ENCODE data around the gene PPEF2.

Gene PPEF2

GRCh38 chr4:75898536-75898935, 3.7 kb downstream of the PPEF2 start:
- no peak for TF ChIP-seq CTCF (IDR thresholded peaks at IDR 0.05)
- no peak overlapping the region for H3K4me3 ChIP-seq
- DNase-seq (ENCODE audit: low spot score): no peak
- no peak overlapping the region for H3K27ac ChIP-seq

DNA sequence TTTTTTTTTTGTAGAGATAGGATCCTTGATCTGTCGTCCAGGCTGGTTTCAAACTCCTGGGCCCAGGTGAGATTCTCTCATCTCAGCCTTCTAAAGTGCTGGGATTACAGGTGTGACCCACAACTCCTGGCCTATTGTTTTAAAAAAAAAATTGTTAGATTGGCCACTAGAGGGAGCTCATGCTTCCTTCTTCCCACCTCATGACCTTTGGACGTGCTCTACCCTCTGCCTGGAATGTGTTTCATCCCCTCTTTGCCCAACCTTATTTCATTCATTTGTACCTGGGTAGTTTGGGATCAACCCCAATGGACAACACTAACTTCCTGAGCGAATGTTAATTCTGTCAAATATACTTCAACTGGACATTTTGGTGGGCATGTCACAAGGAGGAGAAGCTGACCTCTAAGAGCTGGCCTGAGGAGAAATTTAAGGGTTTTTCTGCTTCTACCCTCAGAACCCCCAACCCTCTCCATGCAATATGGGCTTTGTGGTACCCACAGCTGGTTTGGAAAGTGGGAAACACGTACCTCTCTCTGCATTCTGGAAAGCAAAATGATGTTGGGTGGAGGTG, 6.4 kb downstream of the PPEF2 start:
- Histone ChIP-seq H3K27ac (no peak overlapping the region), H3K4me3 (no peak overlapping the region)
- peak; percentile 28 for TF ChIP-seq CTCF (IDR thresholded peaks at IDR 0.05)
- no peak for DNase-seq (ENCODE audit: low spot score)

GRCh38 chr4:75892508-75892907, 9.7 kb downstream of the PPEF2 start:
- no peak for TF ChIP-seq CTCF (IDR thresholded peaks at IDR 0.05)
- Histone ChIP-seq H3K27ac (no peak overlapping the region), H3K4me3 (no peak overlapping the region)
- DNase-seq (ENCODE audit: low spot score): no peak

- Histone ChIP-seq H3K27ac (no peak overlapping the region), H3K4me3 (no peak overlapping the region)
- no peak for DNase-seq (ENCODE audit: low spot score)
- TF ChIP-seq CTCF (IDR thresholded peaks at IDR 0.05): no peak
Observed at GRCh38 chr4:75891611-75892010, 10.6 kb downstream of the PPEF2 start.

DNA sequence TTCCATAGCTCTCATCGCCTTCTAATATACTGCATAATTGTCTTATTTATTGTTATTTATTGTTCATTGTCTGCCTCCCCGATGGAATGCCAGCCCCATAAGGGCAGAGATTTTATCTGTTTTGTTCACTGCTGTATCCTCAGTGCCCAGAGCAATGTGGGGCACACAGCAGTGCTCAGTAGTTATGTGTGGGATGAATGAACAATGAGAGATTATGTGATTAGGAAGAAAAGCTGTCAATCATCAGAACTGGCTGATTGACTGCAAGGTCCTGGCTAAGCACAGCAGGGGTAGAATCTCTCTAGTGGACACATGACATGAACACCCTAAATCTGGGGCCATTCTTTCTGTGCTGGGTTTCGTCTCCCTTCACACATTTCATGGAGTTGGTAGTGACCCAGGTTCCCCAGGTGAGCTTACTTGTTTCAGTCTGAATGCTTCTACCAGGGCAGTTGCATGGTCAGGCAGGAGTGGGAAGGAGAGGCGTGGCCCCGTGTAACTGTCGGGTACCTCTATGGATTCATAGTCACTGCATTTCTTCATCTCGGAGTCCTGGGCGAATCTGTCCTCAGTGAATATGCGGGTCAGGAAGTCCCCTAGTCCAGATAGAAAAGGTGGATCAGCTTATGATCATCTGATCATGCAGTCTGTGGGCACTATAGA, 12.6 kb downstream of the PPEF2 start:
- no peak for TF ChIP-seq CTCF (IDR thresholded peaks at IDR 0.05)
- no peak for DNase-seq (ENCODE audit: low spot score)
- Histone ChIP-seq H3K4me3 (no peak overlapping the region), H3K27ac (no peak overlapping the region)

DNA sequence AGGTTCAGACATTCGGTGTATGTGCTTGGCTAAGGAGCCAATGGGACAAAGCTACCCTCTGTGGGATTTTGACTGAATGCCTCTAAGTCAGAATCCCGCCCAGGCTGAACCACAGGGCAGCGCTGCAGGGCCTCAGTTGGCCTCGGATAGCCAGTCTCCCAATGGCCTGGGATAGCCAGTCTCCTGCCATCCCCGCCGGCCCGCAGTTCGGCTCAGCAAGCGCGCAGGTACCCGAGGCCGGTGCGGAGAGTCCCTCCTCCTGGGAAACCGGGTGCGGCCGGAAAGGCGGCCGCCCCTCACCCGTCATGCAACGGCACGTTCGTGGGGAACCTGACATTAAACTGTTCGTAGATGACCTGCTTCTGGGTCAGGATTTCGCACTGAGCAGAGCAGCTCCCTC, 16.1 kb downstream of the PPEF2 start:
- no peak for DNase-seq (ENCODE audit: low spot score)
- no peak for TF ChIP-seq CTCF (IDR thresholded peaks at IDR 0.05)

DNA sequence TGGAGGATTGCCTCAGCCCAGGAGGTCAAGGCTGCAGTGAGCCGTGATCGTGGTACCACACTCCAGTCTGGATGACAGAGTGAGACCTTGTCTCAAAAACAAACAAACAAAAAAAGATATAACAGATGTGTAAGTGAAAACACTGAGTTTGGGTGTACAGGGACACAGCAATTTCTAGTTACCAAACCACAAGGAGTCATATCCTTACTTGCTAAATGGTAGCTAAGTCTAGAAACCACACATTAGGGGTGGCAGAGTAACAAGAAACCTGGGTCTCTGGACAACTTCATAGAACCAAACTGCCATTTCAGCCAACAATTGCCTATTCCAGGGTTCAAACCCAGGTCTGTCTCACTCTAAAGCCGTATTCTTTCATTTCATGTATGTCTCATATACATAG, 20.8 kb downstream of the PPEF2 start:
- H3K4me3 ChIP-seq: no peak overlapping the region
- no peak for TF ChIP-seq CTCF (IDR thresholded peaks at IDR 0.05)
- no peak overlapping the region for H3K27ac ChIP-seq
- no peak for DNase-seq (ENCODE audit: low spot score)

More for the DNA sequence above, 16.1 kb downstream of the PPEF2 start:
- Histone ChIP-seq H3K27ac (no peak overlapping the region), H3K4me3 (no peak overlapping the region)

Data from coronary artery (tissue), 2 donors.